Brain microvascular endothelial cell (primary cell): ENCODE data around the gene CDH4.
"Not testable (repeated sequence)": the region's sequence is repeated elsewhere in the genome, so short reads cannot be mapped to it uniquely, and the experiment has no call there.

ENCODE experiments used
- DNase-seq: peaks from one replicate; pipeline ENCODE4 v3.0.0-alpha.2; 2020
- H3K27ac ChIP-seq: fragments of 250-450 bp; sonication (Bioruptor Pico); 2 replicates; pipeline ENCODE4 v1.5.1; 2020; ENCODE audit warnings: mild to moderate bottlenecking, moderate library complexity
- H3K27me3 ChIP-seq: fragments of 250-450 bp; sonication (Bioruptor Pico); replicated peaks from 2 replicates; pipeline ENCODE4 v1.5.1; 2020; ENCODE audit warnings: mild to moderate bottlenecking
- H3K36me3 ChIP-seq: fragments of 250-450 bp; sonication (Bioruptor Pico); replicated peaks from 2 replicates; pipeline ENCODE4 v1.5.1; 2020; ENCODE audit warnings: mild to moderate bottlenecking
- H3K4me3 ChIP-seq: 2 replicates; pipeline ENCODE4 v1.5.1; 2011; ENCODE audit warnings: low read depth, mild to moderate bottlenecking, control low read depth, low read length, moderate library complexity
- in situ Hi-C: cut with HindIII; loops from 2 replicates; pipeline ENCODE4 v1.10.0; 2017; ENCODE audit warnings: low sequenced_read_pairs, low pct_ligation_motif_present
- TF ChIP-seq, protein P1 (sequence below): IDR thresholded peaks from 2 replicates; pipeline ENCODE4 v1.5.1; 2011; ENCODE audit warnings: low read depth, mild to moderate bottlenecking, moderate library complexity, low read length, control low read depth, inconsistent platforms; ENCODE audit errors: missing control alignments

The CDH4 gene

DNA sequence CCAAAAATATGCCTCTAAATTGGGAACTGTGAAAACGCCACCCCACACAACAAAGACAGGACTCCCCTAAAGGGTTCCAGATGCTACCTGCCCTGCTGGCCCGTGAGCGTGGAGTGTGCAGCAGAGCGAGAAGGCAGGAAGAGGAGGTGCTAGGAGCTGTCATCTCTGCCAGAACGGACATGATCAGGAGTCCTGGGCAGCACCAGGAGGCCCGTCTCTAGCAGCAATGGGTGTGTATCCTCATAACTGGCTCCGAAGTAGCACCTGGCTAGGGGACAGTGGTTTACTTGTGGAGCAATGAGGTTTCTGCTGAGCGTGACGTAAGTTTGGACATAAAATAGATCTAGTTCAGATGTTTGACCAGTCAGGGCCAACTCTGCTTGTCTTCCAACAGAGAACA, 226.0 kb downstream of the CDH4 start:
- in situ Hi-C loops = no loop called here
- TF ChIP-seq, protein P1, sequence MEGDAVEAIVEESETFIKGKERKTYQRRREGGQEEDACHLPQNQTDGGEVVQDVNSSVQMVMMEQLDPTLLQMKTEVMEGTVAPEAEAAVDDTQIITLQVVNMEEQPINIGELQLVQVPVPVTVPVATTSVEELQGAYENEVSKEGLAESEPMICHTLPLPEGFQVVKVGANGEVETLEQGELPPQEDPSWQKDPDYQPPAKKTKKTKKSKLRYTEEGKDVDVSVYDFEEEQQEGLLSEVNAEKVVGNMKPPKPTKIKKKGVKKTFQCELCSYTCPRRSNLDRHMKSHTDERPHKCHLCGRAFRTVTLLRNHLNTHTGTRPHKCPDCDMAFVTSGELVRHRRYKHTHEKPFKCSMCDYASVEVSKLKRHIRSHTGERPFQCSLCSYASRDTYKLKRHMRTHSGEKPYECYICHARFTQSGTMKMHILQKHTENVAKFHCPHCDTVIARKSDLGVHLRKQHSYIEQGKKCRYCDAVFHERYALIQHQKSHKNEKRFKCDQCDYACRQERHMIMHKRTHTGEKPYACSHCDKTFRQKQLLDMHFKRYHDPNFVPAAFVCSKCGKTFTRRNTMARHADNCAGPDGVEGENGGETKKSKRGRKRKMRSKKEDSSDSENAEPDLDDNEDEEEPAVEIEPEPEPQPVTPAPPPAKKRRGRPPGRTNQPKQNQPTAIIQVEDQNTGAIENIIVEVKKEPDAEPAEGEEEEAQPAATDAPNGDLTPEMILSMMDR = no peak
- H3K27ac ChIP-seq = no peak overlapping the region
- H3K36me3 ChIP-seq = no peaks in the 10 kb centered on the region
- H3K4me3 ChIP-seq = no peak overlapping the region
- no peaks in the 10 kb centered on the region for H3K27me3 ChIP-seq
- DNase-seq = no peak

DNA sequence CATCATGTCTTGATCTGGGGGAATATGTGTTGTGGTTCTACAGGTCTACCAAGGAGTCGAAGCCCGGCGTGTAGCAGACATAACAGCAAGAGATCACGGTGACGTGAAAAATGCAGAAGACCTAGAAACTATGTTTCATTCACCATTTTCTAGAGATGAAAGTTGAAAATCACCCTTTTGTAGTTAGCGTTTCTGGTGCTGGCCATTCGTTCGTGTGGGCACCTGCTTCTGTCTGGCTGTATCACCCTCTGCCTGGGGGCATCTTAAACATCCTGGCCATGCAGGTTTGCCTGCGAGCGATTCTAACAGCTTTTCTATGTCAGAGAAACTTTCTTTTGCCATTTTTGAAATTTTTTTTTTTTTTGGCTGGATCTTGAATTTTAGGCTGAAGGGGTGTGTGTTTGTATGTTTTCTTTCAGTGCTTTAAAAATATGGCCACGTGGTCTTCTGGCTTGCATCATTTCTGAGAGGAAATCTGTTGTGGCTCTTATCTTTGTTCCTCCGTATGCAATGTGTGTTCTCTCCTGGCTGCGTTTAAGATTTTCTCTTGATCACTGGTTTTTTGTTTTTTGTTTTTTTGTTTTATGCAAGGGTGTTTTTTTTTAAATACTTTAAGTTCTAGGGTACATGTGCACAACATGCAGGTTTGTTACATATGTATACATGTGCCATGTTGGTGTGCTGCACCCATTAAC, 226.7 kb downstream of the CDH4 start:
- in situ Hi-C loops = no loop called here
- Histone ChIP-seq H3K36me3 (no peaks in the 10 kb centered on the region), H3K4me3 (no peak overlapping the region), H3K27me3 (no peaks in the 10 kb centered on the region), H3K27ac (no peak overlapping the region)
- TF ChIP-seq, protein P1 = no peak
- no peak for DNase-seq

DNA sequence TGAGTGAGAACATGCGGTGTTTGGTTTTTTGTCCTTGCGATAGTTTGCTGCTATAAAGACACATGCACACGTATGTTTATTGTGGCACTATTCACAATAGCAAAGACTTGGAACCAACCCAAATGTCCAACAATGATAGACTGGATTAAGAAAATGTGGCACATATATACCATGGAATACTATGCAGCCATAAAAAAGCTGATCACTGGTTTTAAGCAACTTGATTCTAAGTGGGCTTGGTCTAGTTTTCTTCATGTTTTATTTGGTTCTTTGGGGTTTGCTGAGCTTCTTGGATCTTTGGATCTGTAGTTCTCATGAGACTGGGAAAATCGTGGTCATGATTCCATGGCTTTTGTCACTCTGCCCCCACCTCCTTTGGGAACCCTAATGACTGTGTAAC, 227.4 kb downstream of the CDH4 start:
- DNase-seq, H3K27me3 ChIP-seq, H3K36me3 ChIP-seq, in situ Hi-C loops, H3K27ac ChIP-seq, H3K4me3 ChIP-seq: not testable (repeated sequence)

DNA sequence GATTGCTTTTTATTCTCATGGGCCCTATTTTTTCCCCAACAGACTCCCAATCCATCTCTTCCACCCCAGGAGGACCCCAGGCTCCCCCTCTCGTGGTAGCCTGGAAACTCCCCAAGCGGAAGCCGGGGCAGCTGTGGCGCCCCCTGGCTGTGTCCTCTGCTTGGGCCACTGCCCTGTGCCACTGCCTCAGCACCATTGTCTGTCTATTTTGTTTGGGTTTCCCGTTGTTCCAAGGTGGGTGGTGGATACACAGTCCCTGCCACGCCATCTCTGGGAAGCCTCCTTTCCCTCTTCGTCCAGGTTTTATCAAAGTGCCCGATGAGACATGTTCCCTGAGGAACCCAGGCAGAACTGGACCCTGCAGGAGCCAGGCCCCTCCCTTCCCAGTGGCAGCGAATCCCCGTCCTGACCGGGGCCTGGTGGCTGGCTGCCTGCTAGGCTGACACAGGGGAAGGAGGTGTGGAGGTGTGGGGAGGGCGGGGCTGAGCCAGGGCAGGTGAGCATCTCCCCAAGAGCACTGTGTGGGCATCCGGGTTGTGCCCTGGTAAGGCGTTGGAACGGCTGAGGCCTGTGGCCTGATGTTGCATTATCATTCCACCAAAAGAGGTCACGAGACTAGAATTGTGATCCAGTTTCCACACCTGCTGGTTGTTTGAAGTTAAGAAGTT, 228.2 kb downstream of the CDH4 start:
- Histone ChIP-seq H3K36me3 (no peaks in the 10 kb centered on the region), H3K27ac (no peak overlapping the region), H3K4me3 (no peak overlapping the region), H3K27me3 (no peaks in the 10 kb centered on the region)
- in situ Hi-C loops = no loop called here
- DNase-seq = no peak
- TF ChIP-seq, protein P1 = peak; percentile 18

DNA sequence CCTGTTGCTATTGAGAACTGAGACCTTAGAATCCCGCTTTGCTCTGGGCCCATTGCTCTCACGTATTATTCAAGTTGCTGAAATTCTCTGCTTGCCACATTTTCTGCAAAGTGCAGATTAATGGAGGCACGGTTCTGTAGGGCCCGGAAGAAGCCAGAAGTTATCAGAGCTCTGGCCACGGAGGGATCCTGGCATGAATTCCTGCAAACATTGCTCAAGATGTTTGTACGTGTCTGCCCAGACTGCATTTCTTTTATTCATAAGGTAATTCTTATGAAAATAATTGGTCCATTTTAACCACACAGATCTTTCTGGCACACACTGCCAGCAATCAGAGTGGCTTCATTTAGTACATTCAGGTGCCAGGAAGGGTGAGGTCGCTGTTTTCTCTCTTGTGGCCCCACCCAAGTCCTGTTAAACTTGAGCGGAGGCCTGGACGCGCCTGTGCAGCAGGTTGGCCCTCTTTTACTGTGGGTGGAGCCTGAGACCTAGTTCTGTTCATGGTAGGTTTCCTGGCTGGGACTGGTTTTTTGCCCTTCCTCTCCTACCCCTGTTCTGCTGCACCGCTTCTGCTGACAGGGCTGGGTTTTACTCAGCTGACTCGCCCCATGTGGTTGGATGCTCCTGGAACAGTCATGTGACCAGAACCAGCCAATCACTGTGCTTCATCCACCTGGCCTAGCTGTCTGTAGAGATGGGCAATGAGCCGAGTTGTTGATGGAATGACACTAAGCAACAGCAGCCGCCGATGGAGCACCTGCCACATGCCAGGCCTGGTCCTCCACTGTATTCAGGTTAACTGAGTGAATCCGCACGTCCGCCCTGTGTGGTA, 230.2 kb downstream of the CDH4 start:
- no peak overlapping the region for H3K4me3 ChIP-seq
- H3K27ac ChIP-seq = no peak overlapping the region
- H3K27me3 ChIP-seq = no peaks in the 10 kb centered on the region
- H3K36me3 ChIP-seq = no peaks in the 10 kb centered on the region
- in situ Hi-C loops = no loop called here
- DNase-seq = no peak
- TF ChIP-seq, protein P1 = no peak

DNA sequence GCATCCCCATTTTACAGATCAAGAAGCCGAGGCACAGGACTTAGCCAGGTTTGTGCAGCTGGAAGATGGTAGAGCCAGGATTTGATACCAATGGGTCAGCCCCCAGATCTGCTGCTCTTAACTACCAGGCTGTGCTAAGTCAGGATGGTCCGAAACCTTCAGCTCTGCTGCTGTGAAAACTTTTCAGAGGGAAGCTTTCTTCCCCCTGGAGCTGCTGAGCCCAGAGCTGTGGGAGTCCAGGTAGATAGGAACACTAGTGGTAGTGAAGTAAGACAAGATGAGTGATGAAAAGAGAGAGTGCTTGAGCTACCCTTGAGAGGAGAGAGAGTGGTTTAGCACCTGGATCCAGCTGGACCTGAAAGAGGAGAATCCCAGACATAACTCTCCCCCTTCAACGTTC, 230.8 kb downstream of the CDH4 start:
- in situ Hi-C loops = no loop called here
- no peak overlapping the region for H3K27ac ChIP-seq
- no peak for DNase-seq
- no peaks in the 10 kb centered on the region for H3K27me3 ChIP-seq
- no peaks in the 10 kb centered on the region for H3K36me3 ChIP-seq
- H3K4me3 ChIP-seq = no peak overlapping the region
- TF ChIP-seq, protein P1 = no peak
